ENCODE results near the gene CSTB. TPM values are rescaled to one million over a fixed set of nuclear protein-coding genes. Genes with fewer than 3 reads are reported as not detected.
A peak's percentile ranks its signal among the peaks of the same experiment; 100 is the strongest.

The CSTB gene
- total RNA-seq, 1 experiment from 2014 or later = 55.9 TPM

DNA sequence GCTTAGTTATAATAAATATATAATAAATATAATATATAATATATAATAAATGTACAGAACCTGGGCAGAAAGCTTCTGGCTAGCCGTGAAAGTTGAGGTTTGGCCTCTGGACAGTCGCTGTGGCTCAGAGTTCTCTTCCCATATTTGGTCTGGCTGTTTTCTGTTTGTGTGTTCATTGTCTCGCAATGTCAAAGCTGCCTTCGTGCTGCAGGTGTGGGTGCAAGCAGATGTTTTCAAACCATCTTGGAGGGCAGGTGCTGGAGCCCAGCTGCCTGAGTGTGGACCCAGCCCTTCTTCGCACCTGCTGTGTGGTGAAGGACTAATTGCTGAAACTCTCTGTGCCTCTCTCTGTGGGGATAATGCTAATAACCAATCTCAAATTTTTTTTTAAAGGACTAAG is 3.6 kb upstream of the CSTB start:
- Histone ChIP-seq H3K27ac (ENCODE audit: low read depth, low read length, poor library complexity, severe bottlenecking) (no peak overlapping the region), H3K27me3 (replicated peaks; ENCODE audit: insufficient read depth, low read depth, low read length, poor library complexity) (no peaks in the 10 kb centered on the region), H3K4me3 (ENCODE audit: low read depth, low read length, poor library complexity, severe bottlenecking) (no peak overlapping the region), H3K36me3 (ENCODE audit: insufficient read depth, low read length, poor library complexity, severe bottlenecking) (no peaks in the 10 kb centered on the region), H3K9me3 (ENCODE audit: low read depth, low read length, poor library complexity, severe bottlenecking) (no peaks in the 10 kb centered on the region), H3K4me1 (ENCODE audit: insufficient read depth, low read length, poor library complexity, severe bottlenecking) (no peaks in the 10 kb centered on the region)
- CTCF ChIA-PET = no interaction called here
- POLR2A ChIA-PET (ENCODE audit: low non-redundant PET) = no interaction called here
- TF ChIP-seq, protein P1, sequence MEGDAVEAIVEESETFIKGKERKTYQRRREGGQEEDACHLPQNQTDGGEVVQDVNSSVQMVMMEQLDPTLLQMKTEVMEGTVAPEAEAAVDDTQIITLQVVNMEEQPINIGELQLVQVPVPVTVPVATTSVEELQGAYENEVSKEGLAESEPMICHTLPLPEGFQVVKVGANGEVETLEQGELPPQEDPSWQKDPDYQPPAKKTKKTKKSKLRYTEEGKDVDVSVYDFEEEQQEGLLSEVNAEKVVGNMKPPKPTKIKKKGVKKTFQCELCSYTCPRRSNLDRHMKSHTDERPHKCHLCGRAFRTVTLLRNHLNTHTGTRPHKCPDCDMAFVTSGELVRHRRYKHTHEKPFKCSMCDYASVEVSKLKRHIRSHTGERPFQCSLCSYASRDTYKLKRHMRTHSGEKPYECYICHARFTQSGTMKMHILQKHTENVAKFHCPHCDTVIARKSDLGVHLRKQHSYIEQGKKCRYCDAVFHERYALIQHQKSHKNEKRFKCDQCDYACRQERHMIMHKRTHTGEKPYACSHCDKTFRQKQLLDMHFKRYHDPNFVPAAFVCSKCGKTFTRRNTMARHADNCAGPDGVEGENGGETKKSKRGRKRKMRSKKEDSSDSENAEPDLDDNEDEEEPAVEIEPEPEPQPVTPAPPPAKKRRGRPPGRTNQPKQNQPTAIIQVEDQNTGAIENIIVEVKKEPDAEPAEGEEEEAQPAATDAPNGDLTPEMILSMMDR (conservative IDR thresholded peaks at IDR 0.05; ENCODE audit: low read depth, low read length) = no peak
- no peak for TF ChIP-seq EZH2 (IDR thresholded peaks at IDR 0.05; ENCODE audit: borderline replicate concordance, low read depth, low read length, poor library complexity, severe bottlenecking)
- intact Hi-C loops (cut with micrococcal nuclease; ENCODE audit: unreplicated experiment) = no loop called here
- BruUV-seq (replicated peaks) = no TSS peak
- DNase-seq (ENCODE audit: low spot score) = no peak

DNA sequence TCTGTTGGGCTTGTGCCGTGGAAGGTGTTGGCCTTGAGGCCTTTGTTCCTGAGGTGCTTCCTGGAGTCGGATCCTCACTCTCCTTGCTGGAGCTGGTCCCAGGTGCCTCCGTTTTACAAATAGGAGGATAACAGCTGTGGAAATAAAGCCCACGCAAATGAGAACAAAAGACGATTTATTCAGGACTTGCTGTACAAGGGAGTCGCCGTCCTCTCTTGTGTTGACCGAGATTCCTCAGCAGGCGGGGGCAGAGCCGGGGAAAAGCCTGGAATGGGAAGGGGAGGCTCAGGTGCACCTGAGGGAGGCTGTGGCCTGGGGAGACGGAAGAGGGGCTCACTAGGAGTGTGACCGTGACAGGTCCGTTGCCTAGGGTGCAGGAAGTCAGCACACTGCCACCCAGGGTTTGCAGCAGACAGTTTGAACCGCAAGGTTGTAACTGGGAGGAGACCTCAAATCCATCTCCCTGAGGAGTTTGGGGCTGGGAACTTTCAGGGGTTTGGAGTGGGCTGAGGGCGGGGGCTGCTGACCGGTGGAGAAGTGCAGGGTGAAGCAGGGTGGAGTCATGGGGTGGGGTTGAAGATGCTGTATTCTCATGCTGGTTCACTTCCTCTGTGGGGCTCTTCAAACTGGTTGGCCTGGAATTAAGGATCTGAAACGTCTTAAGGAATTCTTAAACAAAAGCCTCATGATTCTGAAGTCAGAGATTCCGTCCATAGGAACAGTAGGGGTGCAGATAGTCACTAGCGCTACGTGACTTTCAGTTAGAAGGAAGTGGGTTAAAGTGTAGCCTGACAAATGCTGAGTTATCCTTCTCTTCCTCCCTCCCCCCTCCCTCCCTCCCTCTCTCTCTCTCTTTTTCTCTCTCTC is 2.6 kb upstream of the CSTB start:
- intact Hi-C loops (cut with micrococcal nuclease; ENCODE audit: unreplicated experiment) = no loop called here
- Histone ChIP-seq H3K27me3 (replicated peaks; ENCODE audit: insufficient read depth, low read depth, low read length, poor library complexity) (no peaks in the 10 kb centered on the region), H3K4me3 (ENCODE audit: low read depth, low read length, poor library complexity, severe bottlenecking) (no peak overlapping the region), H3K4me1 (ENCODE audit: insufficient read depth, low read length, poor library complexity, severe bottlenecking) (no peaks in the 10 kb centered on the region), H3K36me3 (ENCODE audit: insufficient read depth, low read length, poor library complexity, severe bottlenecking) (peaks cover 9% of the 10 kb centered on the region), H3K9me3 (ENCODE audit: low read depth, low read length, poor library complexity, severe bottlenecking) (no peaks in the 10 kb centered on the region), H3K27ac (ENCODE audit: low read depth, low read length, poor library complexity, severe bottlenecking) (peak overlapping the region; percentile 23)
- POLR2A ChIA-PET (ENCODE audit: low non-redundant PET) = no interaction called here
- DNase-seq (ENCODE audit: low spot score) = no peak
- CTCF ChIA-PET = no interaction called here
- TF ChIP-seq EZH2 (IDR thresholded peaks at IDR 0.05; ENCODE audit: borderline replicate concordance, low read depth, low read length, poor library complexity, severe bottlenecking) = no peak
- no TSS peak for BruUV-seq (replicated peaks)

DNA sequence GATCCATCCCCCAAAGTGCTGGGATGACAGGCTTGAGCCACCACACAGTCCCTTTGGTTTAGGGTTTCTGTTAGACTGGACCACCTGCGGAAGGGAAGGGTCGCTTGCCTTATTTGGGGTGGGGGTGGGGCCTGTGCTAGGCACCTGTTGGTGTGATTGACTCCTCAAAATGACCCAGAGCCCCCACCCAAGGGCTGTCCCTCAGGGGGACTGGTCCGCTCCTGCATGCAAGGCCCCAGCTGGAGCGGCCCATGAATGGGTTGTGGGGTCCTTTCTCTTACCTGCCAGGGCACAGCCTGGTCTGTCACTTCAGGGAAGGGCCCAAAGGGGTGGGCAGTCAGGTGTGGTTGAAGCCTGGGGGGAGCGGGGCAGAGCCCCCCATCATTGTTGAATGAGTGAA is 1.8 kb upstream of the CSTB start:
- CTCF ChIA-PET = no interaction called here

More for the DNA sequence above, 1.8 kb upstream of the CSTB start:
- no peaks in the 10 kb centered on the region for H3K27me3 ChIP-seq (replicated peaks; ENCODE audit: insufficient read depth, low read depth, low read length, poor library complexity)
- peaks cover 16% of the 10 kb centered on the region for H3K36me3 ChIP-seq (ENCODE audit: insufficient read depth, low read length, poor library complexity, severe bottlenecking)
- POLR2A ChIA-PET (ENCODE audit: low non-redundant PET) = no interaction called here
- peaks cover 6% of the 10 kb centered on the region for H3K4me1 ChIP-seq (ENCODE audit: insufficient read depth, low read length, poor library complexity, severe bottlenecking)
- intact Hi-C loops (cut with micrococcal nuclease; ENCODE audit: unreplicated experiment) = no loop called here
- no peak for DNase-seq (ENCODE audit: low spot score)
- no peak for TF ChIP-seq EZH2 (IDR thresholded peaks at IDR 0.05; ENCODE audit: borderline replicate concordance, low read depth, low read length, poor library complexity, severe bottlenecking)
- TF ChIP-seq, protein P1 (conservative IDR thresholded peaks at IDR 0.05; ENCODE audit: low read depth, low read length) = no peak
- H3K27ac ChIP-seq (ENCODE audit: low read depth, low read length, poor library complexity, severe bottlenecking) = no peak overlapping the region
- H3K9me3 ChIP-seq (ENCODE audit: low read depth, low read length, poor library complexity, severe bottlenecking) = no peaks in the 10 kb centered on the region
- no peak overlapping the region for H3K4me3 ChIP-seq (ENCODE audit: low read depth, low read length, poor library complexity, severe bottlenecking)
- BruUV-seq (replicated peaks) = no TSS peak
